GM10266 (cell line): Measurements from ENCODE around the gene NUPR2.
"Not testable (repeated sequence)": the region's sequence is repeated elsewhere in the genome, so short reads cannot be mapped to it uniquely, and the experiment has no call there.

Experiments
- DNase-seq: peaks from one replicate; pipeline ENCODE4 v3.0.0; 2012; ENCODE audit errors: extremely low spot score
- CTCF ChIP-seq: IDR thresholded peaks from 2 replicates; pipeline ENCODE4 v1.5.1; 2012; ENCODE audit warnings: mild to moderate bottlenecking, low read depth; ENCODE audit not compliant: control insufficient read depth, insufficient read depth; ENCODE audit errors: missing control alignments

NUPR2 gene

GRCh38 chr7:56110611-56111010, 5.6 kb downstream of the NUPR2 start:
- TF ChIP-seq CTCF, result no peak
- DNase-seq, result no peak

GRCh38 chr7:56107954-56108258, 8.3 kb downstream of the NUPR2 start:
- TF ChIP-seq CTCF, result no peak
- DNase-seq, result no peak

- peak; percentile 96 for DNase-seq
- TF ChIP-seq CTCF, result no peak
These were observed 9.8 kb downstream of the NUPR2 start, which contains the start of gene CHCHD2 for GRCh38 chr7:56106108-56107073. Gene CHCHD2, minus strand, starts transcription at chr7:56106476. Its CDS starts 63 bp downstream, at chr7:56106413.

- DNase-seq, result no peak
- TF ChIP-seq CTCF, result no peak
These were observed 10.7 kb downstream of the NUPR2 start for GRCh38 chr7:56105508-56105907.

GRCh38 chr7:56104138-56104537, 12.1 kb downstream of the NUPR2 start:
- not testable (repeated sequence) for DNase-seq

GRCh38 chr7:56099653-56100052, 16.6 kb downstream of the NUPR2 start:
- no peak for TF ChIP-seq CTCF
- DNase-seq, result no peak

- DNase-seq, result not testable (repeated sequence)
These were observed 17.8 kb downstream of the NUPR2 start for GRCh38 chr7:56098187-56099008.

- DNase-seq, result no peak
These were observed 18.5 kb downstream of the NUPR2 start for GRCh38 chr7:56097700-56098099.

More at GRCh38 chr7:56097700-56098099, 18.5 kb downstream of the NUPR2 start:
- no peak for TF ChIP-seq CTCF
